WTC11 (cell line): ENCODE data around the gene COL18A1. TPM values are rescaled to one million over a fixed set of nuclear protein-coding genes. Genes with fewer than 3 reads are reported as not detected.
"Not testable (repeated sequence)": the region's sequence is repeated elsewhere in the genome, so short reads cannot be mapped to it uniquely, and the experiment has no call there.

Experiments used
- ATAC-seq: fragments of 200-7000 bp; cut with Tn5 transposase; 2 replicates; pipeline ENCODE4 v1.10.0; 2021; ENCODE audit warnings: mild to moderate bottlenecking, moderate library complexity
- CTCF ChIA-PET: fragments of 300-600 bp; sonication (Branson Sonifier 250); formaldehyde crosslinking; loops from one replicate; lab custom pipeline; 2021; ENCODE audit warnings: antibody characterized with exemption; lab: Charles Lee
- POLR2A ChIA-PET: fragments of 350-600 bp; sonication (Branson Sonifier 250); formaldehyde crosslinking; loops from one replicate; lab custom pipeline; 2021; ENCODE audit warnings: antibody characterized with exemption; lab: Charles Lee
- DNase-seq: peaks from one replicate; pipeline ENCODE4 v3.0.0; 2021; ENCODE audit warnings: low spot score
- H3K27ac Mint-ChIP-seq: 2 replicates; pipeline ENCODE4 v1.8.0; 2021; ENCODE audit warnings: mixed read lengths
- H3K27me3 Mint-ChIP-seq: 2 replicates; pipeline ENCODE4 v1.8.0; 2021; ENCODE audit warnings: low read depth, mild to moderate bottlenecking, moderate library complexity, mixed read lengths
- H3K36me3 Mint-ChIP-seq: 2 replicates; pipeline ENCODE4 v1.8.0; 2021; ENCODE audit warnings: mixed read lengths
- H3K4me1 Mint-ChIP-seq: 2 replicates; pipeline ENCODE4 v1.8.0; 2022; ENCODE audit warnings: mixed read lengths
- H3K4me3 Mint-ChIP-seq: 2 replicates; pipeline ENCODE4 v1.8.0; 2021; ENCODE audit warnings: mild to moderate bottlenecking, moderate library complexity, mixed read lengths
- H3K9me3 Mint-ChIP-seq: 2 replicates; pipeline ENCODE4 v1.8.0; 2021; ENCODE audit warnings: mixed read lengths
- CREM ChIP-seq: sonication (generic); formaldehyde crosslinking; IDR thresholded peaks from 2 replicates; pipeline ENCODE4 v1.8.1; 2022; ENCODE audit warnings: mild to moderate bottlenecking, missing genetic modification reagents, moderate library complexity
- E2F4 ChIP-seq: sonication (generic); formaldehyde crosslinking; IDR thresholded peaks from 2 replicates; pipeline ENCODE4 v1.8.1; 2022; ENCODE audit warnings: low read depth, mild to moderate bottlenecking, moderate library complexity, missing genetic modification reagents, borderline replicate concordance
- FOXJ3 ChIP-seq: sonication (generic); formaldehyde crosslinking; IDR thresholded peaks from 2 replicates; pipeline ENCODE4 v1.9.0; 2021; ENCODE audit warnings: missing genetic modification reagents, mild to moderate bottlenecking, borderline replicate concordance
- MYBL2 ChIP-seq: sonication (generic); formaldehyde crosslinking; IDR thresholded peaks from 2 replicates; pipeline ENCODE4 v1.8.1; 2023; ENCODE audit warnings: mild to moderate bottlenecking, moderate library complexity, missing genetic modification reagents
- SP1 ChIP-seq: sonication (generic); formaldehyde crosslinking; conservative IDR thresholded peaks from 2 replicates; pipeline ENCODE4 v1.8.1; 2022; ENCODE audit warnings: missing genetic modification reagents
- ZNF512 ChIP-seq: sonication (generic); formaldehyde crosslinking; IDR thresholded peaks from 2 replicates; pipeline ENCODE4 v1.8.1; 2022; ENCODE audit warnings: missing genetic modification reagents, borderline replicate concordance
- total RNA-seq: library from RNA; stranded (reverse); gene quantifications from 3 replicates; pipeline ENCODE4 v1.2.3, GENCODE V29; 2021
- TF ChIP-seq, protein P1 (sequence below): sonication (generic); formaldehyde crosslinking; conservative IDR thresholded peaks from 2 replicates; pipeline ENCODE4 v1.8.1; 2023; ENCODE audit warnings: mild to moderate bottlenecking, low read depth, missing genetic modification reagents, moderate library complexity

COL18A1 gene
- total RNA-seq, 1 experiment from 2014 or later = 231 TPM

- TF ChIP-seq, protein P1, sequence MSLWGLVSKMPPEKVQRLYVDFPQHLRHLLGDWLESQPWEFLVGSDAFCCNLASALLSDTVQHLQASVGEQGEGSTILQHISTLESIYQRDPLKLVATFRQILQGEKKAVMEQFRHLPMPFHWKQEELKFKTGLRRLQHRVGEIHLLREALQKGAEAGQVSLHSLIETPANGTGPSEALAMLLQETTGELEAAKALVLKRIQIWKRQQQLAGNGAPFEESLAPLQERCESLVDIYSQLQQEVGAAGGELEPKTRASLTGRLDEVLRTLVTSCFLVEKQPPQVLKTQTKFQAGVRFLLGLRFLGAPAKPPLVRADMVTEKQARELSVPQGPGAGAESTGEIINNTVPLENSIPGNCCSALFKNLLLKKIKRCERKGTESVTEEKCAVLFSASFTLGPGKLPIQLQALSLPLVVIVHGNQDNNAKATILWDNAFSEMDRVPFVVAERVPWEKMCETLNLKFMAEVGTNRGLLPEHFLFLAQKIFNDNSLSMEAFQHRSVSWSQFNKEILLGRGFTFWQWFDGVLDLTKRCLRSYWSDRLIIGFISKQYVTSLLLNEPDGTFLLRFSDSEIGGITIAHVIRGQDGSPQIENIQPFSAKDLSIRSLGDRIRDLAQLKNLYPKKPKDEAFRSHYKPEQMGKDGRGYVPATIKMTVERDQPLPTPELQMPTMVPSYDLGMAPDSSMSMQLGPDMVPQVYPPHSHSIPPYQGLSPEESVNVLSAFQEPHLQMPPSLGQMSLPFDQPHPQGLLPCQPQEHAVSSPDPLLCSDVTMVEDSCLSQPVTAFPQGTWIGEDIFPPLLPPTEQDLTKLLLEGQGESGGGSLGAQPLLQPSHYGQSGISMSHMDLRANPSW (CRISPR knock-in tag) = no peak
- TF ChIP-seq, all 79 proteins: peak for 0
Measured at GRCh38 chr21:45529785-45530422, 124.9 kb downstream of the COL18A1 start (continued).

DNA sequence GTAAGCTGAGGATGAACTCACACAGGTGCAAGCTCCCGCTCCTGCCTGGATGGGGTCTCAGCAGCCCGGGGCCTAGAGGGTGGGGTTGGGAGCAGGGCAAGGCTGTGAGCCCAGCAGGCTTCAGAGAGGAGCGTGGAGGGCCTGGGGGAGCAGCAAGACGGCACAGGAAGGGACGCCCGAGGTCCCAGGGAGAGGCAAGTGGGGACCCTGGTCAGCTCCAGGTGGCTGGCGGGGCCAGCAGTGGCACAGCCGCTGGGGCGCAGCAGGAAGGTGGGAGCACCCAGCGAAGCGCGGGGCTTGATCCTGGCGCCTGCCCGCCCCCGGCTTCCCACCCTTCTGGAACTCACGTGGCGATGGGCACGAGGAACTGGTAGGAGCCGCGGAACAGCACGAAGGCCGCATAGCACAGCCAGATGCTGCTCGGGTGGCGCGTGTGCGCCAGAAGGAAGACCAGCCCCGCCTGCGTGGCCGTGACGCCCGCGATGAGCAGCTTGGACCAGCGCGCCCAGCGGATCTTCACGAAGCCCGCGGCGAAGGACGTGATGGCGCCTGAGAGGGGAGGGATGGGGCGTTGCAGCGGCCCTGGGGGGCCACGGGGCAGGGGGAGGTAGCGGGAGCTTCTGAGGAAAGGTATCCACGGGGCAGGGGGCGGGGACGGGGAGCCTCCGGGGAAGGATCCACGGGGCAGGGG, 125.6 kb downstream of the COL18A1 start:
- Mint-ChIP-seq H3K36me3 (peaks cover 19% of the 10 kb centered on the region), H3K4me3 (no peak overlapping the region), H3K27me3 (no peaks in the 10 kb centered on the region), H3K9me3 (no peaks in the 10 kb centered on the region), H3K4me1 (0 out of 2 replicates have a peak, but pooled peaks cover 4% of the 10 kb centered on the region), H3K27ac (no peak overlapping the region)
- TF ChIP-seq ZNF512 (CRISPR knock-in tag) = no peak
- no peak for TF ChIP-seq FOXJ3 (CRISPR knock-in tag)
- ATAC-seq (no peak), DNase-seq (peak; percentile 9)
- ChIA-PET CTCF (interaction anchor here (1.6 kb wide), 1 partner anchor 243 kb away, joined by 3 read pairs; the partner anchor contains the start of gene POFUT2), POLR2A (no interaction called here)

GRCh38 chr21:45531114-45531392, 126.1 kb downstream of the COL18A1 start:
- POLR2A ChIA-PET, H3K27ac Mint-ChIP-seq, H3K4me3 Mint-ChIP-seq, H3K4me1 Mint-ChIP-seq, ATAC-seq, H3K27me3 Mint-ChIP-seq, H3K9me3 Mint-ChIP-seq, DNase-seq: not testable (repeated sequence)
- H3K36me3 Mint-ChIP-seq = peaks cover 17% of the 10 kb centered on the region
- CTCF ChIA-PET = interaction anchor here (1.6 kb wide), 1 partner anchor 243 kb away, joined by 3 read pairs; the partner anchor contains the start of gene POFUT2

DNA sequence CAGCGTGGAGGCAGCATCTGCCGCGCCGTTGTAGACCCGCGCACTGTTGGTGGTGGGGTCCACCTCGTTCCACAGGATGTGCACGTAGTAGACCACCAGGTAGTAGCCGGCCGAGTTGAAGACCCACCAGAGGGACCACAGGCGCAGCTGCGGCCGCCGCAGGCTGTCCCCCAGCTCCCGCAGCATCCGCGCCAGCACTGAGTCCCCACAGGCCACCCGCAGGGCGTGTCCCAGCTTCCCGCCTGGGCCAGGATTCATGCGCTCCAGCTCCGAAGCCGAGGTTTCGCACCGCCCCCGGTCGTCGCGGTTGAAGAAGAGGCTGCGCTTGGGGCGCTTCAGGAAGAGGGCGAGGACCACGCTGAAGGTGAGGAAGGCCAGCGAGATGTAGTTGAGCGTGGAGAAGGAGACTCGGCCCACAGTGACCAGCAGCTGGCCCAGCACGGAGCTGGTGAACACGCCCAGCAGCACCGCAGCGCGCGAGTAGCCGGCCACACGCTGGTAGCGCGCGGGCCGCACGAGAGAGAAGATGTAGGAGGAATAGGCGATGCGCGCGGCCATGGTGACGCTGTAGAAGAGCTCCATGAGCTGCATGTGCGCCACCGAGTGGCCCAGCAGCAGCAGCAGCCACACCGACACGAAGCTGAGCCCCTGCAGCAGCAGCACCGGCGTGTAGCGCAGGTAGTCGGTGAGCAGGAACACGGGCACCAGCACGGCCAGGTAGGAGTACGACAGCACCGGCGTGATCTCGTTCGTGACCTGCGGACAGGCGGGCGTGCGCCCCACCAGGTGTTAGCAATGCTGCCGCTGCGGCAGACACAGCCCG, 126.6 kb downstream of the COL18A1 start:
- peak; percentile 14 for DNase-seq
- Mint-ChIP-seq H3K9me3 (no peaks in the 10 kb centered on the region), H3K4me1 (0 out of 2 replicates have a peak, but pooled peaks cover 4% of the 10 kb centered on the region), H3K4me3 (no peak overlapping the region), H3K27ac (no peak overlapping the region), H3K27me3 (no peaks in the 10 kb centered on the region), H3K36me3 (peaks cover 17% of the 10 kb centered on the region)
- ATAC-seq = no peak
- ChIA-PET POLR2A (no interaction called here), CTCF (interaction anchor here (1.6 kb wide), 1 partner anchor 244 kb away, joined by 3 read pairs; the partner anchor contains the start of gene POFUT2)
- no peak for TF ChIP-seq E2F4 (CRISPR knock-in tag)
- no peak for TF ChIP-seq FOXJ3 (CRISPR knock-in tag)
- TF ChIP-seq MYBL2 = no peak
- TF ChIP-seq SP1 (CRISPR knock-in tag) = no peak
- no peak for TF ChIP-seq CREM (CRISPR knock-in tag)
